H1 (cell line): ENCODE results near the gene CDR2L. TPM values are rescaled to one million over a fixed set of nuclear protein-coding genes. Genes with fewer than 3 reads are reported as not detected.

ENCODE experiments used
- CTCF ChIA-PET: fragments of 300-600 bp; sonication (Branson Sonifier 250); formaldehyde crosslinking; loops from one replicate; lab custom pipeline; 2021; ENCODE audit not compliant: partially characterized antibody; lab: Charles Lee
- POLR2A ChIA-PET: fragments of 300-600 bp; sonication (Branson Sonifier 250); formaldehyde crosslinking; loops from one replicate; lab custom pipeline; 2021; ENCODE audit warnings: inconsistent platforms; ENCODE audit not compliant: partially characterized antibody; lab: Charles Lee
- DNase-seq, 2 experiments: peaks; one replicate each; pipeline versions ENCODE4 v3.0.0 to v3.0.0-alpha.2; 2010 to 2022; ENCODE audit warnings: low spot score in 2 of 2, low read depth in 1 of 2, mixed read lengths in 1 of 2
- FAIRE-seq: peaks from 2 replicates; lab custom pipeline; 2011; peaks lifted over from hg19 to GRCh38; lab: Jason Lieb, UNC
- H2AFZ ChIP-seq: 2 replicates; pipeline ENCODE4 v1.8.1; 2012; ENCODE audit warnings: low read length, inconsistent platforms
- H2AK5ac ChIP-seq: 2 replicates; pipeline ENCODE4 v1.6.1; 2013; ENCODE audit warnings: low read depth, low read length
- H2BK120ac ChIP-seq: replicated peaks from 2 replicates; pipeline ENCODE3; 2013; ENCODE audit warnings: low read depth, low read length, inconsistent platforms
- H2BK12ac ChIP-seq: 2 replicates; pipeline ENCODE4 v1.6.1; 2013; ENCODE audit warnings: low read depth, low read length
- H2BK15ac ChIP-seq: 2 replicates; pipeline ENCODE4 v1.6.1; 2013; ENCODE audit warnings: low read length
- H2BK20ac ChIP-seq: 2 replicates; pipeline ENCODE4 v1.6.1; 2013; ENCODE audit warnings: low read length
- H2BK5ac ChIP-seq: 2 replicates; pipeline ENCODE4 v1.6.1; 2013; ENCODE audit warnings: low read depth, low read length
- H3K14ac ChIP-seq: 2 replicates; pipeline ENCODE4 v1.6.1; 2013; ENCODE audit warnings: inconsistent platforms; ENCODE audit not compliant: insufficient read length
- H3K18ac ChIP-seq: 2 replicates; pipeline ENCODE4 v1.6.1; 2013; ENCODE audit warnings: low read length; ENCODE audit errors: extremely low read depth
- H3K23ac ChIP-seq: 2 replicates; pipeline ENCODE4 v1.6.1; 2013; ENCODE audit warnings: inconsistent platforms; ENCODE audit not compliant: insufficient read length
- H3K23me2 ChIP-seq: 2 replicates; pipeline ENCODE4 v1.6.1; 2013; ENCODE audit warnings: low read depth, low read length
- H3K27ac ChIP-seq: 2 replicates; pipeline ENCODE4 v1.6.1; 2011; ENCODE audit warnings: low read depth, low read length, inconsistent platforms
- H3K27me3 ChIP-seq, 4 experiments: replicated peaks in 1 of 4; 1 replicate in 1 of 4; 2 replicates in 3 of 4; pipeline versions ENCODE4 v1.6.1 to v1.8.1; 2011 to 2013; ENCODE audit warnings: low read length in 3 of 4, mild to moderate bottlenecking in 3 of 4, inconsistent platforms in 2 of 4, mixed read lengths in 2 of 4, moderate library complexity in 1 of 4; ENCODE audit not compliant: control insufficient read depth in 3 of 4, insufficient read depth in 3 of 4; ENCODE audit errors: extremely low read depth in 1 of 4
- H3K36me3 ChIP-seq, 4 experiments: 2 replicates each; pipeline versions ENCODE4 v1.6.1 to v1.8.1; 2011 to 2013; ENCODE audit warnings: mild to moderate bottlenecking in 4 of 4, low read length in 3 of 4, moderate library complexity in 2 of 4, control low read depth in 1 of 4, inconsistent platforms in 1 of 4; ENCODE audit not compliant: insufficient read depth in 4 of 4, control insufficient read depth in 2 of 4
- H3K4ac ChIP-seq: replicated peaks from 2 replicates; pipeline ENCODE3; 2013; ENCODE audit warnings: low read length, low read depth, mixed read lengths, inconsistent platforms; ENCODE audit not compliant: insufficient read length
- H3K4me1 ChIP-seq, 4 experiments: replicated peaks in 1 of 4; 1 replicate in 1 of 4; 2 replicates in 3 of 4; pipeline versions ENCODE4 v1.6.1 to v1.8.1; 2011 to 2013; ENCODE audit warnings: low read length in 3 of 4, inconsistent platforms in 2 of 4, mixed read lengths in 1 of 4; ENCODE audit not compliant: insufficient read depth in 4 of 4, control insufficient read depth in 3 of 4
- H3K4me2 ChIP-seq, 2 experiments: 2 replicates each; pipeline versions ENCODE4 v1.6.1 to v1.8.1; 2011 to 2013; ENCODE audit warnings: low read depth in 2 of 2, low read length in 2 of 2, control low read depth in 1 of 2, inconsistent platforms in 1 of 2, mild to moderate bottlenecking in 1 of 2; ENCODE audit not compliant: insufficient read depth in 1 of 2
- H3K4me3 ChIP-seq, 4 experiments: fragments of 200-600, 300-600 bp in 1 of 4; sonication (generic), shearing (Covaris generic), sonication (Bioruptor Twin) in 1 of 4; 2 replicates each; pipeline versions ENCODE4 v1.5.1 to v1.8.1; 2011 to 2016; ENCODE audit warnings: low read length in 4 of 4, low read depth in 3 of 4, control low read depth in 2 of 4, inconsistent platforms in 2 of 4, mild to moderate bottlenecking in 2 of 4, mixed read lengths in 1 of 4, moderate library complexity in 1 of 4; ENCODE audit not compliant: insufficient read depth in 2 of 4; ENCODE audit errors: extremely low read depth in 1 of 4
- H3K56ac ChIP-seq: replicated peaks from 2 replicates; pipeline ENCODE3; 2013; ENCODE audit warnings: low read depth, mild to moderate bottlenecking, mixed read lengths, low read length, inconsistent platforms; ENCODE audit not compliant: insufficient read length
- H3K79me1 ChIP-seq: 2 replicates; pipeline ENCODE4 v1.6.1; 2013; ENCODE audit warnings: low read depth, low read length, control low read depth
- H3K79me2 ChIP-seq, 2 experiments: 2 replicates each; pipeline versions ENCODE4 v1.6.1 to v1.8.1; 2012 to 2013; ENCODE audit warnings: low read length in 2 of 2, mild to moderate bottlenecking in 2 of 2, inconsistent platforms in 1 of 2; ENCODE audit not compliant: insufficient read depth in 2 of 2, control insufficient read depth in 1 of 2
- H3K9ac ChIP-seq, 4 experiments: replicated peaks in 1 of 4; 1 replicate in 1 of 4; 2 replicates in 3 of 4; pipeline versions ENCODE4 v1.6.1 to v1.8.1; 2011 to 2013; ENCODE audit warnings: low read depth in 3 of 4, low read length in 3 of 4, control low read depth in 2 of 4, mild to moderate bottlenecking in 2 of 4, moderate library complexity in 2 of 4, inconsistent platforms in 1 of 4; ENCODE audit errors: extremely low read depth in 1 of 4
- H3K9me3 ChIP-seq, 2 experiments: 2 replicates each; pipeline versions ENCODE4 v1.6.1 to v1.8.1; 2012 to 2013; ENCODE audit warnings: mild to moderate bottlenecking in 2 of 2, moderate library complexity in 2 of 2, control low read depth in 1 of 2, inconsistent platforms in 1 of 2, low read depth in 1 of 2, low read length in 1 of 2, mixed read lengths in 1 of 2; ENCODE audit not compliant: insufficient read depth in 2 of 2
- H4K20me1 ChIP-seq, 2 experiments: replicated peaks in 1 of 2; 2 replicates each; pipeline versions ENCODE3 to v1.8.1; 2011 to 2013; ENCODE audit warnings: inconsistent platforms in 2 of 2, low read length in 2 of 2, mild to moderate bottlenecking in 1 of 2; ENCODE audit not compliant: insufficient read depth in 2 of 2, control insufficient read depth in 1 of 2
- H4K5ac ChIP-seq: 2 replicates; pipeline ENCODE4 v1.6.1; 2013; ENCODE audit warnings: low read length, low read depth, mixed read lengths, inconsistent platforms; ENCODE audit not compliant: insufficient read length
- H4K8ac ChIP-seq: 2 replicates; pipeline ENCODE4 v1.8.0; 2013; ENCODE audit warnings: mild to moderate bottlenecking, moderate library complexity, low read length, inconsistent platforms; ENCODE audit not compliant: insufficient read depth; ENCODE audit errors: extremely low read depth
- H4K91ac ChIP-seq: replicated peaks from 2 replicates; pipeline ENCODE3; 2013; ENCODE audit warnings: low read length, mixed read lengths, inconsistent platforms; ENCODE audit not compliant: insufficient read length
- ASH2L ChIP-seq: fragments of 200-600, 300-600 bp; sonication (generic); IDR thresholded peaks from one replicate; pipeline ENCODE4 v1.7.1; 2017; ENCODE audit warnings: low read length
- CBX5 ChIP-seq: fragments of 300-800, 300-1000 bp; sonication (generic); IDR thresholded peaks from 2 replicates; pipeline ENCODE4 v1.7.1; 2016; ENCODE audit warnings: antibody characterized with exemption, low read length, low read depth
- HDAC2 ChIP-seq, 2 experiments: fragments of 300-600 bp in 1 of 2; sonication (generic) in 1 of 2; IDR thresholded peaks; 2 replicates each; pipeline ENCODE4 v1.6.1; 2011 to 2012; ENCODE audit warnings: low read depth in 2 of 2, low read length in 2 of 2, mild to moderate bottlenecking in 2 of 2, moderate library complexity in 2 of 2, borderline replicate concordance in 1 of 2, inconsistent platforms in 1 of 2
- JUN ChIP-seq: IDR thresholded peaks from 2 replicates; pipeline ENCODE4 v1.6.1; 2011; ENCODE audit warnings: low read depth, mild to moderate bottlenecking, improper control_type of control experiment, low read length
- POLR2AphosphoS5 ChIP-seq: IDR thresholded peaks from 2 replicates; pipeline ENCODE4 v1.6.1; 2011; ENCODE audit warnings: low read depth, low read length
- POU5F1 ChIP-seq: IDR thresholded peaks from 2 replicates; pipeline ENCODE4 v1.6.1; 2011; ENCODE audit warnings: low read depth, mild to moderate bottlenecking, low read length, moderate library complexity
- SIX5 ChIP-seq: IDR thresholded peaks from 2 replicates; pipeline ENCODE4 v1.6.1; 2011; ENCODE audit warnings: mild to moderate bottlenecking, low read depth, low read length
- TCF12 ChIP-seq: IDR thresholded peaks from 2 replicates; pipeline ENCODE4 v1.6.1; 2011; ENCODE audit warnings: low read depth, mild to moderate bottlenecking, low read length
- USF2 ChIP-seq: IDR thresholded peaks from 2 replicates; pipeline ENCODE4 v1.6.1; 2011; ENCODE audit warnings: low read length, improper control_type of control experiment
- WGBS, 2 experiments: shearing (Covaris generic) in 1 of 2; methylation state at CpG; one replicate each; pipeline versions ENCODE4 v1.1.6 to v1.1.7; 2013 to 2015; ENCODE audit warnings: low lambda C conversion rate in 2 of 2, mixed read lengths in 2 of 2, inconsistent platforms in 1 of 2, low coverage in 1 of 2, missing lambda C conversion rate in 1 of 2; ENCODE audit not compliant: insufficient replicate concordance in 2 of 2, insufficient coverage in 1 of 2, insufficient read length in 1 of 2; ENCODE audit errors: extremely low coverage in 1 of 2, missing lambda C conversion rate in 1 of 2; 5-methylcytosine and 5-hydroxymethylcytosine counted together
- polyA plus RNA-seq, 7 experiments: library from polyadenylated mRNA; depleted of rRNA in 3 of 7; stranded (reverse) in 5 of 7; unstranded in 2 of 7; fragments of >200 nt in 5 of 7; fragments of 200-250 nt in 2 of 7; gene quantifications; 1 replicate in 5 of 7; 2 replicates in 1 of 7; 4 replicates in 1 of 7; pipeline versions ENCODE4 v1.2.1 to v1.2.3, GENCODE V29; 2011 to 2013; ENCODE audit warnings: missing spikeins in 2 of 7, mixed read lengths in 2 of 7
- total RNA-seq: library from RNA; stranded (reverse); fragmentation: NEBNext Ultra II Directional; extraction: Animal tissue kit (Norgen Biotek cat#: 25700); gene quantifications from 2 replicates; pipeline ENCODE4 v1.2.1, GENCODE V29; 2021

CDR2L gene
- total and polyA plus RNA-seq, 2 of the 8 experiments (the other 6 are each of a cell fraction or from before 2014, with no cell fraction given) = 20.4 to 38.1 TPM

- Histone ChIP-seq H2BK12ac (no peak overlapping the region), H4K91ac (no peak overlapping the region), H3K27me3 (no peaks in the 10 kb centered on the region), H3K79me2 (peaks cover 8 to 42% of the 10 kb centered on the region in 2 experiments), H3K36me3 (peaks cover 2 to 59% (median 28%) of the 10 kb centered on the region in 4 experiments; a peak in 7 of 8 replicates), H4K8ac (no peak overlapping the region), H3K27ac (no peak overlapping the region), H2BK15ac (no peak overlapping the region), H3K9me3 (no peaks in the 10 kb centered on the region), H3K4me3 (no peak overlapping the region), H4K20me1 (peaks cover 4 to 7% of the 10 kb centered on the region in 2 experiments), H3K4me1 (peaks cover 0 to 6% (median 1%) of the 10 kb centered on the region in 4 experiments; a peak in 3 of 7 replicates), H3K18ac (no peak overlapping the region), H2AK5ac (no peak overlapping the region), H3K56ac (no peak overlapping the region), H2BK20ac (no peak overlapping the region), H2BK120ac (no peak overlapping the region), H3K9ac (no peak overlapping the region), H3K79me1 (peaks cover 6% of the 10 kb centered on the region; the same call in 1 of the 2 replicates), H3K14ac (no peak overlapping the region), H3K4me2 (no peak overlapping the region), H3K23ac (no peak overlapping the region), H3K23me2 (no peaks in the 10 kb centered on the region; the same call in 1 of the 2 replicates), H2AFZ (no peak overlapping the region), H4K5ac (no peak overlapping the region), H3K4ac (no peak overlapping the region), H2BK5ac (no peak overlapping the region)
- ChIA-PET CTCF (interaction anchor here (0.6 to 3.9 kb wide), 3 partner anchors 12 to 91 kb away, joined by 3 to 19 read pairs (median 8); no protein-coding TSS in a partner anchor), POLR2A (no interaction called here)
- no peak for FAIRE-seq
- TF ChIP-seq ASH2L = no peak
- no peak for TF ChIP-seq POLR2AphosphoS5
- TF ChIP-seq CBX5 = no peak
- TF ChIP-seq HDAC2 (IDR thresholded peaks at IDR 0.05; ENCODE audit: borderline replicate concordance in 1 of 2, low read depth in 2 of 2, low read length in 2 of 2) = no peak
- TF ChIP-seq JUN = no peak
- no peak for TF ChIP-seq USF2
- TF ChIP-seq POU5F1 = no peak
- no peak for TF ChIP-seq TCF12
- TF ChIP-seq SIX5 = no peak
- WGBS, 2 experiments = 87% methylated on average over 2 of the region's 2 CpGs; no CpG with 5 or more reads in 1 of the 2 experiments
- DNase-seq = no peak
Observed at GRCh38 chr17:75051941-75052340, 64.5 kb downstream of the CDR2L start.
